ENCODE measurements around the gene AURKA. TPM values are rescaled to one million over a fixed set of nuclear protein-coding genes. Genes with fewer than 3 reads are reported as not detected.

AURKA gene
- total RNA-seq (ENCODE audit: low replicate concordance), result 1.9 and 11.0 TPM in 2 replicates

DNA sequence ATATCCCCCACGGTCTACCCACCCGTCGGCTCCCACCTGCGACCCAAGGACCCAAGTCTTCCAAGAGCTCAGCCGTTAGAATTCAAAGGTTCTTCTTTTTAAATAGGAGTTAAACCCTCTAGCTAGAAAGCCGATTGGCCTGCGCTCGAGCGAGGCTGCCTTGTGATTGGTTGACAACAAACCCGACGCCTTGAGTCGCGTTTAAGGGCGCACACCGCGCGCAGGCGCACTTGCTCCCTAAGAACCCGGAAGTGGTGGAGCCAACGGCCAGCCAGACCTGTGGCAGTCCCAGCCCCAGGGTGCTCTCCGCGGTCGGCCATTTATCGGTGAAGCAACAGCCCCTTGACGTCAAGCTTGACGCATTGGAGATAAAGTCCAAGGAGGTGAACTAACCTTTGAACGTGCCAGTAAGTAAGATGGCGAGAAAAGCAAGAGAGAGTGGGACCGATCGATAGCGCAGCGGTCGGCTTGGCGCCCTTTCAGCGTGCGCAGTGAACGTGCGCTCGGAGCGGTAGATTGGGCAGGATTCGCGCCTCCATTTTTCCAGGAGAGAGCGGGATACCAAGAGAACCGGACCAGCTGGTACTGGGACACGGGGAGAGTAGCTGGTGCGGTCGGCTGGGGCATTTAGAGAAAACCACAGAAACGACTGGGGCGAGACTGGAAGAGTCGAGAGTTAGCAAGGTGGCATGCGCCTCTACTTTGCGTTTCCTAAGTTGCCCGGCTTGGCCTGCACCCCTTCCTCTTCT, at the start of gene AURKA, which contains the start of gene CSTF1:
Gene AURKA (minus strand): TSS at position 84 of the 749 bp plus-strand sequence. CDS start 4,018 bp downstream, outside the sequence.
Gene CSTF1 (plus strand): TSS at position 514 of the 749 bp plus-strand sequence. CDS start 2,908 bp downstream, outside the sequence.

DNA sequence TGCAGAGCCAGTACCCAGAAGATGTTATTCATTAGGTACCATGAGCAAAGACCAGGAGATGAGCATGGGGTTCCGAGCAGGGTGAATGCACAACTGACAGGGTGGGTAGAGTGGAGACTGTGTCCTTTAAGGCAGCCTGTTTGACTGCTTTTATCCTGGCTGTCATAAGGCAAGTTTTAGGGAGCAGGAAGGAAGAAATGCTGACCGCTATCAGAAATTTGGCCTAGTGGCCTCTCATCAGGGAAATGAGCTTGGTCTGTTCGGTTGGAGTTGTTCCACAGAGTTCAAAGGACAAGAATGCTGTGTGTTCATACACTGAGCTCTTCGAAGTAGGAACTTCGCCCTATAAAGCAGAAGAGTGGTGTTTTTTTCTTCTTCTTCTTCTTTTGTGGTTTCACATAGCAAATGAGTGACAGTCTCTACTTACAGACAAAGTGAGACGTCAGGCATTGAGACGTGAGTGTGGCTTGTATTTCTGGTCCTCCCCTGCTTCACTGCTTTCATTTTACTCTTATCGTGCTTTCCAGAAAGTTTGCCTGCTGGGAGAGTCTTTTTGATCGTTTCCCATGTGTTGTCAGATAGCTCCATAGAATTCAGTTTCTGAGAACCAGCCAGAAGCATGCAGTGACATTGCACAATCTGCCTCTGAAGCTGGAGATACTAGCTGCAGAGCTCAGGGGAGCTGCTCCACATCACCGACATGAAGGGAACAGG, 19.9 kb upstream of the AURKA start, which contains the start of gene CASS4:
Gene CASS4 (plus strand): TSS at position 502 of the 714 bp plus-strand sequence. CDS start 199 bp downstream, at position 701.

GRCh38 chr20:56358600-56359211, 33.3 kb downstream of the AURKA start, which contains the start of gene FAM210B:
Gene FAM210B, plus strand, starts transcription at chr20:56358974. Its CDS starts 32 bp downstream, at chr20:56359006.

Other genes starting within 250 kb of the AURKA start
- not detected in 2 replicates for gene MC3R, start 143.5 kb downstream of the AURKA start, total RNA-seq (ENCODE audit: low replicate concordance)
- gene FAM210B, start 33.2 kb downstream of the AURKA start, total RNA-seq (ENCODE audit: low replicate concordance), result 24.9 and 47.4 TPM in 2 replicates
- 21.3 and 26.9 TPM in 2 replicates for gene CSTF1, start 430 bp upstream of the AURKA start, total RNA-seq (ENCODE audit: low replicate concordance)
- 0.12 and 0.38 TPM in 2 replicates for gene CASS4, start 20.0 kb upstream of the AURKA start, total RNA-seq (ENCODE audit: low replicate concordance)
- 65.5 and 97.5 TPM in 2 replicates for gene RTF2, start 76.4 kb upstream of the AURKA start, total RNA-seq (ENCODE audit: low replicate concordance)
- gene FAM209A, start 132.5 kb upstream of the AURKA start, total RNA-seq (ENCODE audit: low replicate concordance), result not detected in 2 replicates
- 0.23 TPM in 1 of 2 replicates, not detected in the other for gene FAM209B, start 141.0 kb upstream of the AURKA start, total RNA-seq (ENCODE audit: low replicate concordance)
- gene TFAP2C, start 237.1 kb upstream of the AURKA start, total RNA-seq (ENCODE audit: low replicate concordance), result 1.8 TPM in 1 of 2 replicates, not detected in the other

Data from smooth muscle cell of the coronary artery (primary cell).